T-helper 2 cell treated with Interferon-gamma antibody and Interleukin-4, amounts not matched to agents 5 μg/mL and 100 μg/mL, for 36 hours (primary cell): Measurements from ENCODE around the gene SMIM10L2A.
"Not testable (repeated sequence)": the region's sequence is repeated elsewhere in the genome, so short reads cannot be mapped to it uniquely, and the experiment has no call there.

Source experiments
- DNase-seq: peaks from one replicate; pipeline ENCODE4 v3.0.0; 2021; ENCODE audit warnings: low spot score
- H3K27ac Mint-ChIP-seq: one replicate; pipeline ENCODE4 v1.8.0; 2021; ENCODE audit warnings: mild to moderate bottlenecking, mixed read lengths
- H3K27me3 Mint-ChIP-seq: one replicate; pipeline ENCODE4 v1.8.0; 2021; ENCODE audit warnings: low read depth, mixed read lengths
- H3K36me3 Mint-ChIP-seq: one replicate; pipeline ENCODE4 v1.8.0; 2021; ENCODE audit warnings: low read depth, mixed read lengths
- H3K4me1 Mint-ChIP-seq: one replicate; pipeline ENCODE4 v1.8.0; 2021; ENCODE audit warnings: low read depth, mixed read lengths
- H3K4me3 Mint-ChIP-seq: one replicate; pipeline ENCODE4 v1.8.0; 2022; ENCODE audit warnings: mild to moderate bottlenecking, moderate library complexity, mixed read lengths
- H3K9me3 Mint-ChIP-seq: one replicate; pipeline ENCODE4 v1.8.0; 2021; ENCODE audit warnings: mixed read lengths

The SMIM10L2A gene

DNA sequence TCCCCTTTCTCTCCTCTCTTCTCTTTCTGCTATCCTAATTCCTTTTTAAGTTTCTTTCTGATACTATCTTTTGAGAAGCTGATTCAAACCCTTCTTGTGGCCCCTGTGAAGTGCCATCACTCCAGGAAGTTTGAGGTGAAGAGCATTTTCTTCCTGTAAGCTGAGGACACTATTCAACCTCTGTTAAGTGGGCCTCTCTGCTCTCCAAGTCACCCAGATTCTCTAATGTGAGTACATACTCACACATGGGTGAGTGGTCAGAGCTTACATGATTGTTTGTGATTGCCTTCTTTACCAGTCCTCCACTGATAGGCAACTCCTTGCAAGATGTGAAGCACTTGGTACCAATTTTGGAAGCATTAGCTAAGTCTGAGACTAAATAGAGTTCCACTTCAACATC, 18.4 kb upstream of the SMIM10L2A start:
- H3K4me3 Mint-ChIP-seq = peak overlapping the region; percentile 64
- H3K27me3 Mint-ChIP-seq = peaks cover 5% of the 10 kb centered on the region
- no peaks in the 10 kb centered on the region for H3K36me3 Mint-ChIP-seq
- peaks cover 18% of the 10 kb centered on the region for H3K4me1 Mint-ChIP-seq
- H3K27ac Mint-ChIP-seq = peak overlapping the region; percentile 77
- no peaks in the 10 kb centered on the region for H3K9me3 Mint-ChIP-seq
- no peak for DNase-seq

DNA sequence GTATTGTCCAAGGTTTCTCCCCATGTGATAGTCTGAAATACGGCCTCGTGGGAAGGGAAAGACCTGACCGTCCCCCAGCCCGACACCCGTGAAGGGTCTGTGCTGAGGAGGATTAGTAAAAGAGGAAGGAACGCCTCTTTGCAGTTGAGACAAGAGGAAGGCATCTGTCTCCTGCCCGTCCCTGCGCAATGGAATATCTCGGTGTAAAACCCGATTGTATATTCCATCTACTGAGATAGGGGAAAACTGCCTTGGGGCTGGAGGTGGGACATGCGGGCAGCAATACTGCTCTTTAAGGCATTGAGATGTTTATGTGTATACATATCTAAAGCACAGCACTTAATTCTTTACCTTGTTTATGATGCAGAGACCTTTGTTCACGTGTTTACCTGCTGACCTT, 15.3 kb upstream of the SMIM10L2A start:
- not testable (repeated sequence) for H3K27ac Mint-ChIP-seq, H3K36me3 Mint-ChIP-seq, H3K4me3 Mint-ChIP-seq, DNase-seq, H3K27me3 Mint-ChIP-seq, H3K9me3 Mint-ChIP-seq
- H3K4me1 Mint-ChIP-seq = peaks cover 27% of the 10 kb centered on the region

DNA sequence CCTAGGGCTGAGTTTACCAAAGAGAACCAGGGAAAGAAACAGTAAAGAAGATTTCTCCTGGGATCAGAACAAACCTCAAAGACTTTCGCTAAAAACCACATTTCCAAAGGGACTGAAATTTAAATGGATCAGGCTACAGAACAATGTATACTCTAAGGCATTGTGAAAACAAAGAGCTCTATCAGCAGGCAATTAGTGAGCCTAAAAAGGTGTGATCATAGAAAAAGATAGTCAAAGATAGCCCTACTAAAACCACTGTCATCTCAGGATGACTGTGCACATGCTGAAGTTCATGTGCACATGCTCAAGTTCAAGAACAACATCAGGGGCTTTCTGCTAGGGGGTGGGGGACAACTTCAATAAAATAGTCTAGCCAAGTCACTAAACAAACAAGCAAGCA, 12.9 kb upstream of the SMIM10L2A start:
- Mint-ChIP-seq H3K9me3 (peaks cover 9% of the 10 kb centered on the region), H3K36me3 (peaks cover 1% of the 10 kb centered on the region), H3K27ac (no peak overlapping the region), H3K4me3 (no peak overlapping the region), H3K4me1 (peaks cover 11% of the 10 kb centered on the region), H3K27me3 (peaks cover 5% of the 10 kb centered on the region)
- no peak for DNase-seq

DNA sequence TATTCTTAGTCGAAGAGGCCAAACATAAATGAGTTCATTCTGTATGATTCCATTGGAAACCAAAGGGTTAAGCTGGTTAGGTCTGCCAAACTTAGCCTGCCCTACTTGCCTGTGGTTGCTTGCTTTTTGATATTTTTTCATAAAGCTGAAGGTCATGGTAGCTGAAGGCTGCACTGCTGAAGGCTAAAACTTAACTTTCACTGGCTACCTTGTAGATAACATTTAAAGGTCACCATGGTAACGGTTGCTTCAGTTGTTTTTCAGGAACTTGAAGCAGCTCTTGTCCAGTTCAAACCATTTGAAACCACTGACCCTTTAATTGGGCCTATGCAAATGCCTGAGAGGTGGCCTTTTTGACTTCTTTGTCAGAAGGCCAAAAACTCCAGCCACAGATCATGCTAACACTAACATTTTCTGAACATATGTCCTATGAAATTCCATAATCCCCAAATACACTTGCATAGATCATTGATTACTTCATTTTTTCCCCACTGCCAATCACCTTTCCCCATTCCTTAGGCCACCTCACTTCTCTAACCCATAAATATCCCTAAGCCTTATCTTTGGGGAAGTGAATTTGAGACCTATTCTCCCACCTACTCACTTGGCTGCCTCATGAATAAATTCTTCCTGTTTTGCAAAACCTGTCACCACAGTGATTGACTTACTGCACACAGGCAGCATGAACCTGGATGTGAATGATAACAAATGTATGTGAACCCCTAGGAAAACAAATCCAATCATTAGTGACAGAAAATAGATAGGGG, 10.7 kb upstream of the SMIM10L2A start:
- Mint-ChIP-seq H3K27me3 (peaks cover 8% of the 10 kb centered on the region), H3K4me3 (no peak overlapping the region), H3K4me1 (peaks cover 9% of the 10 kb centered on the region), H3K9me3 (peaks cover 10% of the 10 kb centered on the region), H3K36me3 (peaks cover 1% of the 10 kb centered on the region), H3K27ac (no peak overlapping the region)
- no peak for DNase-seq

DNA sequence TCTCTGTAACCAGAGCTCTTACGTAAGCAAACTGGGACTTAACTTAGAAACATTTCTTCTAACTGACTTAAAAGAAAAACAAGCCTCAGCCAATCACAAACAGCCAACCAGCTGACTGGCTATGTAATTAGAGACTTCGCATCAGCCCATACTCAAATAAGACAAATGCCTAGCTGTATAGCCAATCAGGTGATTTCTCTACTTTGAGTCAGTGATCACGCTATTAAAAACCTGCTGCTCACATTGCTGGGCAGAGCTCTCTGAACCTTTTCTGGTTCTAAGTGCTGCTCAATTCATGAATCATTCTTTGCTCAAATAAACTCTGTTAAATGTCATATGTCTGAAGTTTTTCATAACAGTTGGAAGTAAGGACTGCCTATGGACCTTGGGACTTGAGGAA, 9.9 kb upstream of the SMIM10L2A start:
- no peak overlapping the region for H3K4me3 Mint-ChIP-seq
- peaks cover 9% of the 10 kb centered on the region for H3K4me1 Mint-ChIP-seq
- H3K27ac Mint-ChIP-seq = no peak overlapping the region
- peaks cover 1% of the 10 kb centered on the region for H3K36me3 Mint-ChIP-seq
- H3K9me3 Mint-ChIP-seq = peaks cover 10% of the 10 kb centered on the region
- no peak for DNase-seq
- peaks cover 13% of the 10 kb centered on the region for H3K27me3 Mint-ChIP-seq

DNA sequence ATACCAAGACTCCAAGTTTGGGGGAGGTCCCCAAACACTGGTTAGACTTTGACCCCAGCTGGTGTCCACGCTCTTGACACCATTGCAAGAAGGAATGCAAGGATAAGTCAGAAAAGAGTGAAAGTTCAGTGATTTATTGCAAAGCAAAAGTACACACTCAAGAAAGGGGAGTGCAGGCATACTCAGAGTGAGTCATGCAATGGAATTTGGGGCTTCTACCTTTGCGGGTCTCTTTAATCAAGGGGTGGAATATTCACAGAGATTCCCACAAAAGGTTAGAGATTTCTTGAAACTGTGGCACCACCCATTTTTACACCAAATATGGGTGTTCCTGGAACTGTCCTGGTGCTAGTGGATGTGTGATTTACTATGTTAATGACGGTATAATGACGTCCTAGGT, 5.2 kb upstream of the SMIM10L2A start:
- peaks cover 10% of the 10 kb centered on the region for H3K9me3 Mint-ChIP-seq
- H3K27me3 Mint-ChIP-seq = peaks cover 19% of the 10 kb centered on the region
- no peak for DNase-seq
- H3K36me3 Mint-ChIP-seq = peaks cover 1% of the 10 kb centered on the region
- H3K4me3 Mint-ChIP-seq = no peak overlapping the region
- peaks cover 3% of the 10 kb centered on the region for H3K4me1 Mint-ChIP-seq
- no peak overlapping the region for H3K27ac Mint-ChIP-seq

DNA sequence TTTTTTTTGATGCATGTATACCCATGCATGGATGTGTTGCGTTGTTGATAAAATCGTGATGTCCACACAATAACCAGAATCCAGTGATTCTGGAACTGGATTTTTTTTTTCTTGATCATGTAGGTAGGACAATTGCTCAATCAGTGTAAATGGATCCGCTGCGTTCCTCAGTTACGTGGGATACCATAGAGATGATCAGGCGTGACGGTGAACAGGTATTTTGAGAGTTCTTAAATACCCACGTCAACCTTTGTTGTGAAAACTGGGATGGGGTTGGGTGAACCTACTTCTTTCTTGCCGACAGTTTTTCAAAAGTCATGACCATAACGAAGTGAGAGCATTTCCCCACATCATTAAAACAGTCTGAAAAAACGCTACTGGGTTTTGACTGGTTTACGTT, 913 bp upstream of the SMIM10L2A start:
- Mint-ChIP-seq H3K9me3 (no peaks in the 10 kb centered on the region), H3K27ac (no peak overlapping the region), H3K36me3 (no peaks in the 10 kb centered on the region), H3K27me3 (peaks cover 26% of the 10 kb centered on the region), H3K4me3 (peak overlapping the region; percentile 69), H3K4me1 (peaks cover 3% of the 10 kb centered on the region)
- no peak for DNase-seq

DNA sequence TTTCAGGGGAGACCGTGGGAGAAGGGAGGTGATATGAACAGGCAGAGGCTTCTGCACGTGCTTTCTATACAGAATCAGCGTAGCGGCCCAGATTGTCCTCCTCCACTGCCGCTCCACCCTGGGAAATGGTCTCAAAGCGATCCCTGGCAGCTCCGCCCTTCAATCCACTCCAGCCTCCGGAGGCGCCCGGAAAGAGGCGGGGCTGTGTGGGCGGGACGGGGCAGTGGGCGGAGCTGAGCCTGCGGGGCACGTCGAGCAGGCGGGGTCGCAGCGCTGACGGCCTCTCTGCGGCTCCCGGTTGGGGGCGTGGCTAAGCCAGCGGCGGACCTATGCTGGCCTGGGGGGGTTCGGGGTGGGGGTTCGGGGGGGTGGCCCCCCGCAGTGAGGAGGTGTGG, 210 bp upstream of the SMIM10L2A start:
- no peak overlapping the region for H3K27ac Mint-ChIP-seq
- no peaks in the 10 kb centered on the region for H3K9me3 Mint-ChIP-seq
- peaks cover 21% of the 10 kb centered on the region for H3K27me3 Mint-ChIP-seq
- no peaks in the 10 kb centered on the region for H3K36me3 Mint-ChIP-seq
- H3K4me3 Mint-ChIP-seq = peak overlapping the region; percentile 69
- DNase-seq = peak; percentile 82
- H3K4me1 Mint-ChIP-seq = peaks cover 3% of the 10 kb centered on the region

DNA sequence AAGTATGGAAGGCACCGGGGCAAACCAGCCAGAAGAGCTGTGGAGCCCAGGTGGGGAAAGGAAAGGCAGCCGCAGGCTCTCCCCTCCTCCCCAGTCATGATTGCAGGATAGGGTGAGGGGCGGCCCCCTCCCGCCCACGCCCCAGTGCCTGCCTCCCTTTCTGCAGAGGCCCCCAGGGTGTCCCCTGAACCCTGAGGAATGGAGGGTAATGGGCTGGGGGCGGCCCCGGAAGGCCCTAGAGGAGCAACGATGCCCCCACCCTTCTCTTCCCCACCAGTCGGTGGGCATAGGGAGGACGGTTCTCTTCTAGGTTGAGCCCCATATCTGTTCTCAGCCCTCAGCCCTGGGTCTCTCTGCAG, 1.0 kb downstream of the SMIM10L2A start:
- not testable (repeated sequence) for H3K9me3 Mint-ChIP-seq, DNase-seq, H3K4me1 Mint-ChIP-seq, H3K36me3 Mint-ChIP-seq, H3K27ac Mint-ChIP-seq
- Mint-ChIP-seq H3K4me3 (peak overlapping the region; percentile 49), H3K27me3 (peaks cover 27% of the 10 kb centered on the region)

DNA sequence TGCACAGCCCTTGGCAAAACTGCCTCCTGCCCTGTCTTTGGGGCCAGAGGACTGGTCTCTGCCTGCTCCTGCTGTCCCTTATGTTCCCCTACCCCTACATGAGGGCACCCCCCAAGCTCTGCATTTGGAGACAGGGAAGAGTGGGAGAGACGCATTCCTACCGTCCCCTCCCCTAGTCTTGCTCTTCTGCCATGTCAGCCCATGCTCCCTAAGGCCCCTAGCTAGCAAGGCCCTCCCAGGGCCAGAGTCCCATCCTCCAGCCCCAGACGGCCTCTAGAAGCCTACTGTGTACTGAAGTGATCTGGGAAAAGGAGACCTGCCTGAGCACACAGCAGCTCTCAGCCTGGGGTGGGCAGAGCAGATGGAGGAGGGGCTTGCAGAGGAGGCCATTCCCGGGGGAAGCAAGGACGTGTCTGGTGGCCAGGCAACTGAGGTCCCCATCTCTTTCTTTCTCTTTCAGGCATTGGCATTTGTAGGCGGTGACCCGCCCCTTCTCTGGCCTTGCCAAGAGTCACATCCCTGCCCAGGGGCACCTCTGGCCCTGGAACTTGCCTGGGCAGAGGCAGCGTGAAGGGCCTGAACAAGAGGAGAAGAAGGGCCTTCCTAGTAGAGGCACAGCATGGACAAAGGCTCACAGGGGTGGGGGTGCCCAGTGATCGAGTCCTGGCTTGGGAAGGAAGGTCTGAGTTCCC, 1.6 kb downstream of the SMIM10L2A start:
- H3K36me3 Mint-ChIP-seq, DNase-seq, H3K4me1 Mint-ChIP-seq, H3K27ac Mint-ChIP-seq, H3K9me3 Mint-ChIP-seq: not testable (repeated sequence)
- peak overlapping the region; percentile 49 for H3K4me3 Mint-ChIP-seq
- H3K27me3 Mint-ChIP-seq = peaks cover 22% of the 10 kb centered on the region

DNA sequence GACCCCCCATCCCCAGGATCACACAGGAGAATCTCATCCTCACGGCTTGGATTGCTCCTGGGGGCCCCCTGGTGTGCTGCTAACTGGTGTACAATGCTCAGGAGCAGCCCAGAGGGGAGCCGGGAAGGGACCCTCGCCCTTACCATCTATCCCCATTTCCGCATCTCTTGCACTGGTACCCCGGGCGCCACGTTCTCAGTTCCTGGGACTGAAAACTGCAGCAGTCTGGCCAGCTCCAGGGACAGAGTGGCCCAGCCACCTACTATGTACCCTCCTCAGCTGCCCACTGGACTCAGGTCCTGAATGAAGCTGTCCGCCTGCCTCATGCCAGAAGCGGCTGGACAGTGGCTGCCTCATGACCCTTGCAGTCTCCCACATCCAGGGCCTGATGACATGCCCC, 2.7 kb downstream of the SMIM10L2A start:
- no peak overlapping the region for H3K27ac Mint-ChIP-seq
- H3K9me3 Mint-ChIP-seq = peaks cover 4% of the 10 kb centered on the region
- H3K27me3 Mint-ChIP-seq = peaks cover 25% of the 10 kb centered on the region
- DNase-seq = no peak
- no peaks in the 10 kb centered on the region for H3K36me3 Mint-ChIP-seq
- peaks cover 3% of the 10 kb centered on the region for H3K4me1 Mint-ChIP-seq
- H3K4me3 Mint-ChIP-seq = no peak overlapping the region

DNA sequence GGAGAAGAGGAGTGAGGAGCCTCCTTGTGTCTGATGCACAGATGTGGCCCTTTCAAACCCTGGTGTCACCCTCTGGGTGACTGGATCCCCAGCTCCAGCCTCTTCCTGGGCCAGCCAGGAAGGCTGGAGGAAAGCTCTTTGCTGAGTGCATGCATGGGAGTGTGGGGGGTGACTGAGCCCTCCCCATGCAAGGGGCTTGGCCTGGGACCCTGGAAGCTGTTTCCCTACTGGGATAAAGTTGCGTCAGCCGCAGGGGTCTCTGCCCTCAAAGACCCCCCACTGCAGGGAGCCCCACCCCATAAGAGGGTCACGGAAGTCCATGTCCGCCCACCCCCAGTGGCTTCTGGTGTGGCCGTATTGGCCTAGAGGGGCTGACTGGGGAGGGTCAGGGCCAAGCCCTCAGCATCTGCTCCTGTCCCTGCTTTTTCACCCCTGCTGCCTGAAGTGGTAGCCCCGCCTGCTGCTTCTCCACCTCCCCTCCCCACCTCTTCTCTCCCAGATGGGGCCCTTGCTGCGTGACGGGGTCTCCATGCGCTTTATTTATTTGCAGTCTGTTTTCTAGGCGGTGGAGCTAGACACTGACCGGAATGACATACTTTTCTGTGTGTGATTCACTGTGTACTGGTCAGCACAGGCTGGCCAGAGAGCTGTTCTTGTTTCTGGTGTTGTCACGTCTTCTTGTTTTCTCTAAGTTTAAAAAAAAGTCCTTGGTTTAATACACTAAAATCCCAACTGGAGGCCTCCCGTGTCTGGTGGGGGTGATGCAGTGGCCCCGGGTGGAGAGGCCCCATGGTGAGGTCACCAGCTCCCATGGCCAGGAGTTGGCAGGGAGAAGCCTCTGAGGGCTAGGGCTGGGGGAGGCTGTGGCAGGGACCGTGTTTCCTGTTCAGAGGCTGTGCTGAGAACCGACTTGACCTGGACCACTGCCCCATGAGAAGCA, 3.6 kb downstream of the SMIM10L2A start:
- Mint-ChIP-seq H3K27ac (no peak overlapping the region), H3K4me3 (no peak overlapping the region), H3K36me3 (no peaks in the 10 kb centered on the region), H3K9me3 (peaks cover 8% of the 10 kb centered on the region), H3K27me3 (peaks cover 26% of the 10 kb centered on the region), H3K4me1 (peaks cover 3% of the 10 kb centered on the region)
- DNase-seq = no peak

DNA sequence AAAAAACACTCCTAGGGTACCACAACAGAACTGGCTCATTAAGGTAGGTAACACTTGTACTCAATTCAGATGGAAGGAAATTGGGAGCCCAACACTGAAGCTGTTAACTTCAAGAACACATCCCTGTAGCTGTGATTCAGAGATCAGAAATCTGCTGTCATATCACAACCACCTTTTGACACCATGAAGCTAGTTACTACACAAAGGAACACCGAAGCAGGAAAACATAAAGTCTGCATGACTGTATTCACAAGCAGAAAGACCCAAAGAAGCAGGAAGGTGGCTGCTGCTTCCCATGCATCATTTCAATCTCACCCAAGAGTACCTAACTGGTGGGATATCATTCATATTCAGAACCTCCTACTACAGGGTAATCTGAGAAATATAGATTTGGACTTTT, 7.7 kb downstream of the SMIM10L2A start:
- DNase-seq = no peak
- peaks cover 16% of the 10 kb centered on the region for H3K27me3 Mint-ChIP-seq
- no peaks in the 10 kb centered on the region for H3K36me3 Mint-ChIP-seq
- H3K9me3 Mint-ChIP-seq = peaks cover 22% of the 10 kb centered on the region
- H3K4me1 Mint-ChIP-seq = peaks cover 13% of the 10 kb centered on the region
- H3K27ac Mint-ChIP-seq = no peak overlapping the region
- no peak overlapping the region for H3K4me3 Mint-ChIP-seq

DNA sequence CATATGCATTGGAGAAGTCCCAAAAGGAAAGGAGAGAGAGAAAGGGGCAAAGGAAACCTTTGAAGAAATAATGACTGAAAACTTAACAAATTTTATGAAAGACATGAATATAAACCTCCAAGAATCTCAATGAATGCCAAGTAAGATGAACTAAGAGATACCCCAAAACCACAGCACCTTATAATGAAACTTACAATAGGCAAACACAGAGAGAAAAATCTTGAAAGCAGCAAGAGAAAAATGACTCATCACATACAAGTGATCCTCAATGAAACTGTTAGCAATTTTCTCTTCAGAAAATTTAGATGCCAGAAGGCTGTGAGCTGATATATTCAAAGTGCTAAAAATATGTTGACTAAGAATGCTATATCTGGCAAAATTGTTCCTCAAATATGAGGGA, 10.1 kb downstream of the SMIM10L2A start:
- H3K27me3 Mint-ChIP-seq = peaks cover 14% of the 10 kb centered on the region
- peaks cover 13% of the 10 kb centered on the region for H3K4me1 Mint-ChIP-seq
- peak overlapping the region; percentile 15 for H3K27ac Mint-ChIP-seq
- H3K9me3 Mint-ChIP-seq = peaks cover 22% of the 10 kb centered on the region
- no peak for DNase-seq
- H3K36me3 Mint-ChIP-seq = no peaks in the 10 kb centered on the region
- peak overlapping the region; percentile 26 for H3K4me3 Mint-ChIP-seq
